KMS-11 (cell line): ENCODE data around the gene SFR1.
"Not testable (repeated sequence)": the region's sequence is repeated elsewhere in the genome, so short reads cannot be mapped to it uniquely, and the experiment has no call there.

Experiments
- H2AFZ ChIP-seq: fragments of 200-600 bp; sonication (generic); 2 replicates; pipeline ENCODE4 v1.6.1; 2016; ENCODE audit warnings: antibody characterized with exemption, mixed run types, low read depth
- H3K27ac ChIP-seq: fragments of 200-600 bp; sonication (generic); 2 replicates; pipeline ENCODE4 v1.6.1; 2016; ENCODE audit warnings: mild to moderate bottlenecking, mixed run types
- H3K27me3 ChIP-seq: fragments of 200-600 bp; sonication (generic); 2 replicates; pipeline ENCODE4 v1.6.1; 2017; ENCODE audit warnings: mild to moderate bottlenecking, low read depth, mixed run types, moderate library complexity; ENCODE audit not compliant: insufficient read depth
- H3K36me3 ChIP-seq: fragments of 200-600 bp; sonication (generic); 2 replicates; pipeline ENCODE4 v1.6.1; 2017; ENCODE audit warnings: mild to moderate bottlenecking, mixed run types; ENCODE audit not compliant: insufficient read depth
- H3K4me1 ChIP-seq: fragments of 200-600 bp; sonication (generic); 2 replicates; pipeline ENCODE4 v1.6.1; 2016; ENCODE audit warnings: mild to moderate bottlenecking, low read depth, mixed run types; ENCODE audit not compliant: poor library complexity, severe bottlenecking
- H3K4me2 ChIP-seq: fragments of 200-600 bp; sonication (generic); 2 replicates; pipeline ENCODE4 v1.7.0; 2016; ENCODE audit warnings: mild to moderate bottlenecking, mixed run types
- H3K4me3 ChIP-seq: fragments of 200-600 bp; sonication (generic); IDR thresholded peaks from 2 replicates; pipeline ENCODE4 v1.6.1; 2017; ENCODE audit warnings: low read depth, low read length, mixed read lengths; ENCODE audit not compliant: insufficient read depth
- H3K79me2 ChIP-seq: fragments of 200-600 bp; sonication (generic); 2 replicates; pipeline ENCODE4 v1.6.1; 2016; ENCODE audit warnings: low read depth, mixed run types; ENCODE audit not compliant: insufficient read depth
- H3K9ac ChIP-seq: fragments of 200-600 bp; sonication (generic); 2 replicates; pipeline ENCODE4 v1.6.1; 2016; ENCODE audit warnings: mild to moderate bottlenecking, mixed run types
- H4K20me1 ChIP-seq: fragments of 200-600 bp; sonication (generic); 2 replicates; pipeline ENCODE4 v1.6.1; 2016; ENCODE audit warnings: mild to moderate bottlenecking, mixed run types; ENCODE audit not compliant: insufficient read depth
- CTCF ChIP-seq: fragments of 200-600 bp; sonication (generic); conservative IDR thresholded peaks from 2 replicates; pipeline ENCODE4 v1.6.1; 2017; ENCODE audit warnings: low read depth, mild to moderate bottlenecking, antibody characterized with exemption, low read length, moderate library complexity, mixed read lengths

SFR1 gene

GRCh38 chr10:104155591-104155990 lies 33.6 kb downstream of the SFR1 start:
- no peak for TF ChIP-seq CTCF
- no peaks in the 10 kb centered on the region for H3K79me2 ChIP-seq
- H3K27ac ChIP-seq = no peak overlapping the region
- no peaks in the 10 kb centered on the region for H3K27me3 ChIP-seq
- H2AFZ ChIP-seq = no peak overlapping the region
- no peak overlapping the region for H3K9ac ChIP-seq
- no peaks in the 10 kb centered on the region for H3K4me1 ChIP-seq
- H4K20me1 ChIP-seq = no peaks in the 10 kb centered on the region
- no peak overlapping the region for H3K4me2 ChIP-seq
- H3K4me3 ChIP-seq = no peak overlapping the region
- no peaks in the 10 kb centered on the region for H3K36me3 ChIP-seq

GRCh38 chr10:104170610-104171254 lies 48.8 kb downstream of the SFR1 start:
- Histone ChIP-seq H3K4me1 (no peaks in the 10 kb centered on the region), H3K27ac (no peak overlapping the region), H3K36me3 (no peaks in the 10 kb centered on the region), H3K9ac (no peak overlapping the region), H3K27me3 (no peaks in the 10 kb centered on the region), H4K20me1 (no peaks in the 10 kb centered on the region), H3K4me3 (no peak overlapping the region), H3K79me2 (no peaks in the 10 kb centered on the region), H3K4me2 (no peak overlapping the region), H2AFZ (no peak overlapping the region)
- TF ChIP-seq CTCF = no peak

GRCh38 chr10:104174136-104174535 lies 52.2 kb downstream of the SFR1 start:
- not testable (repeated sequence) for H2AFZ ChIP-seq, H3K27ac ChIP-seq, H3K4me1 ChIP-seq, H3K79me2 ChIP-seq, H3K4me2 ChIP-seq, H3K4me3 ChIP-seq, H3K27me3 ChIP-seq, H3K9ac ChIP-seq, H4K20me1 ChIP-seq, H3K36me3 ChIP-seq
